Measurements from ENCODE around the gene FAM210B.
"Not testable (repeated sequence)": the region's sequence is repeated elsewhere in the genome, so short reads cannot be mapped to it uniquely, and the experiment has no call there.

DNA sequence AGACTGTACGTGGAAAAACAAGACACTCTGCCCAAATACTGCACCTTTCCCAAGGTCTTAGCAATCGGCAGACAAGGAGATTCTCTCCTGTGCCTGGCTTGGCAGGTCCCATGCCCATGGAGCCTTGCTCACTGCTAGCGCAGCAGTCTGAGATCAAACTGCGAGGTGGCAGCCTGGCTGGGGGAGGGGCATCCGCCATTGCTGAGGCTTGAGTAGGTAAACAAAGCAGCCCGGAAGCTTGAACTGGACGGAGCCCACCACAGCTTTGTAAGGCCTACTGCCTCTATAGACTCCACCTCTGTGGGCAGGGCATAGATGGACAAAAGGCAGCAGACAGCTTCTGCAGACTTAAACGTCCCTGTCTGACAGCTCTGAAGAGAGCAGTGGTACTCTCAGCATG, 22.1 kb upstream of the FAM210B start:
- TF ChIP-seq POLR2A, POLR2AphosphoS5 (IDR thresholded peaks at IDR 0.05): not testable (repeated sequence)
- TF ChIP-seq, protein P1, sequence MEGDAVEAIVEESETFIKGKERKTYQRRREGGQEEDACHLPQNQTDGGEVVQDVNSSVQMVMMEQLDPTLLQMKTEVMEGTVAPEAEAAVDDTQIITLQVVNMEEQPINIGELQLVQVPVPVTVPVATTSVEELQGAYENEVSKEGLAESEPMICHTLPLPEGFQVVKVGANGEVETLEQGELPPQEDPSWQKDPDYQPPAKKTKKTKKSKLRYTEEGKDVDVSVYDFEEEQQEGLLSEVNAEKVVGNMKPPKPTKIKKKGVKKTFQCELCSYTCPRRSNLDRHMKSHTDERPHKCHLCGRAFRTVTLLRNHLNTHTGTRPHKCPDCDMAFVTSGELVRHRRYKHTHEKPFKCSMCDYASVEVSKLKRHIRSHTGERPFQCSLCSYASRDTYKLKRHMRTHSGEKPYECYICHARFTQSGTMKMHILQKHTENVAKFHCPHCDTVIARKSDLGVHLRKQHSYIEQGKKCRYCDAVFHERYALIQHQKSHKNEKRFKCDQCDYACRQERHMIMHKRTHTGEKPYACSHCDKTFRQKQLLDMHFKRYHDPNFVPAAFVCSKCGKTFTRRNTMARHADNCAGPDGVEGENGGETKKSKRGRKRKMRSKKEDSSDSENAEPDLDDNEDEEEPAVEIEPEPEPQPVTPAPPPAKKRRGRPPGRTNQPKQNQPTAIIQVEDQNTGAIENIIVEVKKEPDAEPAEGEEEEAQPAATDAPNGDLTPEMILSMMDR (IDR thresholded peaks at IDR 0.05) = not testable (repeated sequence)

Measured in stomach (tissue), 4 donors.